ENCODE results near the gene CNOT2.

DNA sequence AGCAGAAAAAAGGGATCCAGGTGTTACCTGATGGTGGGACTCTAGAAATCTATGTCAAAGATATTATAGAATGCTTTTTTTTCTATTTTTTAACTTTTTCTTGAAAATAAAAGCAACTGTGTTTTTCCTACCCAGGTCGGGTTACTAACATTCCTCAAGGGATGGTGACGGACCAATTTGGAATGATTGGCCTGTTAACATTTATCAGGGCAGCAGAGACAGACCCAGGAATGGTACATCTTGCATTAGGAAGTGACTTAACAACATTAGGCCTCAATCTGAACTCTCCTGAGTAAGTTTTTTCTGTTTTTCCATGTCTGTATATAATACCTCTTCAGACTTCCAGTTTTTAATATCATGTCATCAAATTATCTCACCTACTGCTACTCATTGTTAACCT, 95.3 kb downstream of the CNOT2 start:
- TF ChIP-seq, protein P1, sequence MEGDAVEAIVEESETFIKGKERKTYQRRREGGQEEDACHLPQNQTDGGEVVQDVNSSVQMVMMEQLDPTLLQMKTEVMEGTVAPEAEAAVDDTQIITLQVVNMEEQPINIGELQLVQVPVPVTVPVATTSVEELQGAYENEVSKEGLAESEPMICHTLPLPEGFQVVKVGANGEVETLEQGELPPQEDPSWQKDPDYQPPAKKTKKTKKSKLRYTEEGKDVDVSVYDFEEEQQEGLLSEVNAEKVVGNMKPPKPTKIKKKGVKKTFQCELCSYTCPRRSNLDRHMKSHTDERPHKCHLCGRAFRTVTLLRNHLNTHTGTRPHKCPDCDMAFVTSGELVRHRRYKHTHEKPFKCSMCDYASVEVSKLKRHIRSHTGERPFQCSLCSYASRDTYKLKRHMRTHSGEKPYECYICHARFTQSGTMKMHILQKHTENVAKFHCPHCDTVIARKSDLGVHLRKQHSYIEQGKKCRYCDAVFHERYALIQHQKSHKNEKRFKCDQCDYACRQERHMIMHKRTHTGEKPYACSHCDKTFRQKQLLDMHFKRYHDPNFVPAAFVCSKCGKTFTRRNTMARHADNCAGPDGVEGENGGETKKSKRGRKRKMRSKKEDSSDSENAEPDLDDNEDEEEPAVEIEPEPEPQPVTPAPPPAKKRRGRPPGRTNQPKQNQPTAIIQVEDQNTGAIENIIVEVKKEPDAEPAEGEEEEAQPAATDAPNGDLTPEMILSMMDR (IDR thresholded peaks at IDR 0.05), result no peak
- no peak for TF ChIP-seq POLR2AphosphoS5 (IDR thresholded peaks at IDR 0.05)
